GM21737 (cell line): Measurements from ENCODE around the gene PPP1R36.
"Not testable (repeated sequence)": the region's sequence is repeated elsewhere in the genome, so short reads cannot be mapped to it uniquely, and the experiment has no call there.

ENCODE experiments used
- ATAC-seq: cut with Tn5 transposase; IDR thresholded peaks from one replicate; pipeline ENCODE4 v1.9.1; 2021; ENCODE audit warnings: mild to moderate bottlenecking, moderate library complexity; ENCODE audit not compliant: unreplicated experiment

The PPP1R36 gene

GRCh38 chr14:64611358-64612020 is 61.7 kb downstream of the PPP1R36 start:
- no peak for ATAC-seq

- ATAC-seq, result no peak
Observed at GRCh38 chr14:64612021-64612380, 62.2 kb downstream of the PPP1R36 start.

- no peak for ATAC-seq
Observed at GRCh38 chr14:64612971-64613666, 63.4 kb downstream of the PPP1R36 start.

- ATAC-seq, result no peak
Observed at GRCh38 chr14:64614166-64614565, 64.4 kb downstream of the PPP1R36 start.

- no peak for ATAC-seq
Observed at GRCh38 chr14:64614805-64615391, 65.1 kb downstream of the PPP1R36 start.

- ATAC-seq, result not testable (repeated sequence)
Observed at GRCh38 chr14:64617872-64618408, 68.2 kb downstream of the PPP1R36 start.

- ATAC-seq, result no peak
Observed at GRCh38 chr14:64620910-64621309, 71.1 kb downstream of the PPP1R36 start.

GRCh38 chr14:64623554-64624165 is 73.9 kb downstream of the PPP1R36 start:
- no peak for ATAC-seq

- no peak for ATAC-seq
Observed at GRCh38 chr14:64625386-64626232, 75.8 kb downstream of the PPP1R36 start.

GRCh38 chr14:64628940-64629408 is 79.2 kb downstream of the PPP1R36 start:
- no peak for ATAC-seq

- ATAC-seq, result no peak
Observed at GRCh38 chr14:64630778-64631177, 81.0 kb downstream of the PPP1R36 start.

GRCh38 chr14:64631222-64631621 is 81.5 kb downstream of the PPP1R36 start:
- not testable (repeated sequence) for ATAC-seq

- ATAC-seq, result no peak
Observed at GRCh38 chr14:64632056-64632455, 82.3 kb downstream of the PPP1R36 start.

- ATAC-seq, result no peak
Observed at GRCh38 chr14:64634558-64634957, 84.8 kb downstream of the PPP1R36 start.

GRCh38 chr14:64636208-64636979 is 86.6 kb downstream of the PPP1R36 start:
- no peak for ATAC-seq

GRCh38 chr14:64636980-64637429 is 87.2 kb downstream of the PPP1R36 start:
- ATAC-seq, result no peak

- no peak for ATAC-seq
Observed at GRCh38 chr14:64637735-64638473, 88.1 kb downstream of the PPP1R36 start.

GRCh38 chr14:64638625-64639024 is 88.9 kb downstream of the PPP1R36 start:
- ATAC-seq, result no peak
